GM21529 (cell line): ENCODE measurements around the gene PCDH10.

Experiments
- ATAC-seq: cut with Tn5 transposase; IDR thresholded peaks from one replicate; pipeline ENCODE4 v1.9.1; 2021; ENCODE audit not compliant: unreplicated experiment

The PCDH10 gene

GRCh38 chr4:133149364-133149695, 236 bp downstream of the PCDH10 start:
- no peak for ATAC-seq

GRCh38 chr4:133149932-133150471, 908 bp downstream of the PCDH10 start:
- no peak for ATAC-seq

DNA sequence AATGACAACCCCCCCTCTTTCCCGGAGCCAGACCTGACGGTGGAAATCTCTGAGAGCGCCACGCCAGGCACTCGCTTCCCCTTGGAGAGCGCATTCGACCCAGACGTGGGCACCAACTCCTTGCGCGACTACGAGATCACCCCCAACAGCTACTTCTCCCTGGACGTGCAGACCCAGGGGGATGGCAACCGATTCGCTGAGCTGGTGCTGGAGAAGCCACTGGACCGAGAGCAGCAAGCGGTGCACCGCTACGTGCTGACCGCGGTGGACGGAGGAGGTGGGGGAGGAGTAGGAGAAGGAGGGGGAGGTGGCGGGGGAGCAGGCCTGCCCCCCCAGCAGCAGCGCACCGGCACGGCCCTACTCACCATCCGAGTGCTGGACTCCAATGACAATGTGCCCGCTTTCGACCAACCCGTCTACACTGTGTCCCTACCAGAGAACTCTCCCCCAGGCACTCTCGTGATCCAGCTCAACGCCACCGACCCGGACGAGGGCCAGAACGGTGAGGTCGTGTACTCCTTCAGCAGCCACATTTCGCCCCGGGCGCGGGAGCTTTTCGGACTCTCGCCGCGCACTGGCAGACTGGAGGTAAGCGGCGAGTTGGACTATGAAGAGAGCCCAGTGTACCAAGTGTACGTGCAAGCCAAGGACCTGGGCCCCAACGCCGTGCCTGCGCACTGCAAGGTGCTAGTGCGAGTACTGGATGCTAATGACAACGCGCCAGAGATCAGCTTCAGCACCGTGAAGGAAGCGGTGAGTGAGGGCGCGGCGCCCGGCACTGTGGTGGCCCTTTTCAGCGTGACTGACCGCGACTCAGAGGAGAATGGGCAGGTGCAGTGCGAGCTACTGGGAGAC, 1.6 kb downstream of the PCDH10 start:
- ATAC-seq = no peak

- no peak for ATAC-seq
Observed at GRCh38 chr4:133151341-133151690, 2.2 kb downstream of the PCDH10 start.

DNA sequence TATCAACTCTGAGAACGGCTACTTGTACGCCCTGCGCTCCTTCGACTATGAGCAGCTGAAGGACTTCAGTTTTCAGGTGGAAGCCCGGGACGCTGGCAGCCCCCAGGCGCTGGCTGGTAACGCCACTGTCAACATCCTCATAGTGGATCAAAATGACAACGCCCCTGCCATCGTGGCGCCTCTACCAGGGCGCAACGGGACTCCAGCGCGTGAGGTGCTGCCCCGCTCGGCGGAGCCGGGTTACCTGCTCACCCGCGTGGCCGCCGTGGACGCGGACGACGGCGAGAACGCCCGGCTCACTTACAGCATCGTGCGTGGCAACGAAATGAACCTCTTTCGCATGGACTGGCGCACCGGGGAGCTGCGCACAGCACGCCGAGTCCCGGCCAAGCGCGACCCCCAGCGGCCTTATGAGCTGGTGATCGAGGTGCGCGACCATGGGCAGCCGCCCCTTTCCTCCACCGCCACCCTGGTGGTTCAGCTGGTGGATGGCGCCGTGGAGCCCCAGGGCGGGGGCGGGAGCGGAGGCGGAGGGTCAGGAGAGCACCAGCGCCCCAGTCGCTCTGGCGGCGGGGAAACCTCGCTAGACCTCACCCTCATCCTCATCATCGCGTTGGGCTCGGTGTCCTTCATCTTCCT, 2.7 kb downstream of the PCDH10 start:
- no peak for ATAC-seq

GRCh38 chr4:133152330-133152821, 3.3 kb downstream of the PCDH10 start:
- no peak for ATAC-seq

DNA sequence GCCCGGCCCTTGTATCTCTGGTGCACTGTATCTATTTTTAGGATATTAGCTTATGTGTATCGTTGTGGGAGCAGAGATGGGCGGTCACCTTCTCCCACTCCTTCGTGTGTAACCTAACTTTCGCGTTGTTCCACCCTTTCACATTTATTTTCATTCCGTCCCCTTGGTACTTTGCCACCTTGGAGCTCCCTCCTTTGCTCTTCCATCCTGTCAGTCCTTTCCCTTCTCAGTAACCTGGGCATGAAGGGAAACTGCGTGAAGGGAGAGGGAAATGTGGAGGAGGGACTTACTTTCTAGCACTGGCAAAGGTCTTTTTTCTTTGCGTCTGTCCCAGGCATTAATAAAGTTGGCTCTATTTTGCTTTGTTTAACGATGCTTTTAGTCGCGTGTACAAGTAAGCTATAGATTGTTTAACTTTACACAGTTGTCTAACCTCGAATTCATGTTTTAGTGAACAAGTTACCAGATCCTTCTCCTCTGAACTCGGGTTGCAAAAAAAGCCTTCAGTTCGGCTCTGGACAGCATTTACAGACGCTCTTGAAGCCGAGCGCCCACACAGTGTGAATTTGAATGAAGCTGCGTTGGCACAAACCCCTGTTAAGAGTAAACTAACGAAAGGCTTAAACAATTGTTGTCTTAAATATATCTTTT, 3.9 kb downstream of the PCDH10 start:
- ATAC-seq = no peak

DNA sequence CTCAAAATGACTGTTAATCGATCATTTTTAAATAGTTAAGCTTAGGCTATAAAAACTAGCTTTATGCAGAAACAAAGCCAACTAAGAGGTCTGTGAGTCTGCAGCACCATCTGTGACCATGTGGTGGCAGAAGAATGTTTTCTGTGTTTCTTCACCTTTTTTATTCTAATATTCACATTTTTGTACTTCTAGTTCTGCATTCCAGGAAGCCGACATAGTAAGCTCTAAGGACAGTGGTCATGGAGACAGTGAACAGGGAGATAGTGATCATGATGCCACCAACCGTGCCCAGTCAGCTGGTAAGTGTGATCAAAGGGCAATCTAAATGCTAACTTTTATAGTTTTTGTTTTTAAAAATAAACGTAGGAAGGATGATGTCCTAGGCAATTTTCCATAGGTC, 5.6 kb downstream of the PCDH10 start:
- no peak for ATAC-seq

GRCh38 chr4:133156096-133156495, 7.0 kb downstream of the PCDH10 start:
- ATAC-seq = no peak

GRCh38 chr4:133156556-133156955, 7.5 kb downstream of the PCDH10 start:
- ATAC-seq = no peak

DNA sequence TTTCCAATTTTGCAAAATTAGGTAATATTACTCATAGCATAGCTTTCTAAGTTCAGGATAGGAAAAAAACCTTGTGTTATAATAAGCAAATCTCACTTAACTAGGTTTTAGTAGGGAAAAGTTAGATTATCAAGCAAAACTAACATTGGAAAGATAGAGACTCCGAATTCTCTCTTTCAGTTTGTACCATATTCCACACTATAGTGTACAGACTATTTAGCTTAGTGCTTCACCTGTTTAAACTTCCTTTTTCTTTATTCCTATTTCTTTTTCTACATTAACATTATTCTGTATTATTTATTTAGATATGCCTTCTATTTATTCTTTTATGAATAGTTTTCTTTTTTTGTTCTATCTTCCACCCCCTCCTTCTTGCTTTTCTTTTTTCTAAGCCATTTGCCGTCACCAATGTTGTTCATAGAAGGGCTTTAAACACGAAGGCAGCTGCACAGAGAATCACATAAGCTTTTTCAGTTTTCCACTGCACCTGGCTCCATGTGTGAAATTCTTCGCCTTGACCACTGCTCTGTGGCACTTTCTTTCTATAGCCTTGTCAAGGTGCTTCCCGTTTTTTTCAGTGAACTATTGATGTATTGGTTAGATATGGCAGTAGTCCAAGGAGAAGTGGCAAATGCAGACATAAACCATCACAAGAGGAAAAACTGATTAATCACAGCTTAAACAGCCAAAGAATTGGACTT, 8.5 kb downstream of the PCDH10 start:
- ATAC-seq = no peak

GRCh38 chr4:133160853-133161252, 11.8 kb downstream of the PCDH10 start:
- no peak for ATAC-seq

DNA sequence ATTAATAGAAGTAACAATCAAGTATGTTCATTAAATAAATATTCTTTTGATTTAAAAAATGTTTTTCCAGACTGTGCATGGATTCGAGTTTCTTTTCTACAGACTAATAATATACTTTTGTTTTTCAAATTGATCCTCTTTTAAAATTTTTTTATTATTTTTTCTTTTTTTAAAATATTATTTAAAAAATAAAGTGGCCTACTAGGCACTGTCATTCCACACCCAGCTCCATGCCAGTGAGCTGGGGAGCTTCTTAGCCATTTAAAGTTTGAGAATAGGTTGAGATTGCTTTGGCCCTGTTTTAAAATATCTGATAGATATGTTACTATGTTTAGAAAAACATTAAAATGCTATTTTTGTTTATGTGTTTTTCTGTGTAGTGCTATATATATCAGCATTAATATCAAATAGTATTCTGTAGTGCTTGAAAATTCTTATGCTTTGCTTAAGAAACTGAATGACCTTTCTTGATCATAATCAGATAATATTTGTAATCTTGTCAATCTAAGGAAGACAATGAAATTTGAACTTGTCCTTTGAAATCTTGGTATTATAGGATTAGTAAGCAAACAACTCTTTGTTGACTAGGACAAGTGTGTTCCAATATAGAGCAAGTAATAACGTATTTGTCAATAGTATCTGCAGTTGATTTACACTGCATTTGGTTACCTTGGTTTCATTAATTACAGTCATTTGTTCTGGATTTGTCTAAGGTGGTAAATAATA, 12.6 kb downstream of the PCDH10 start:
- ATAC-seq = no peak

- ATAC-seq = no peak
Observed at GRCh38 chr4:133162941-133163340, 13.8 kb downstream of the PCDH10 start.

DNA sequence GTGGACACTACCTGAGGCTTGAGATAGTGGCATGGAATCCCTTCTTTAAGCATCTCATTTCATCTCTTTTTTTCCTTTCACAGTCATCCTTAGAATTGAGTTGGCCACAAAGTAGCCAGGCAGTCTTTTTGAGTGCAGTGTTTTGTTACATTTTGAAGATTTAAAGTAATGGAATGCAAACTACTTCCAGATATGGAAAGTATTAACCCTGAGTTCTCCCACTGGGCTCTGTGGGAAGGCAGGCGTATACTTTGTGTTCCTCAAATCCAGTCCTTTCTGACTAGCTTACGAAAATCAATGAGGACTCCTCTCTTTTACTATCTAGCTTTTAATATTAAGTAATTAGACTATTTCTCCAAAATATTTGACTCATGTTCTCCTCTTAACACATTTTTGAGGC, 29.9 kb downstream of the PCDH10 start:
- no peak for ATAC-seq

DNA sequence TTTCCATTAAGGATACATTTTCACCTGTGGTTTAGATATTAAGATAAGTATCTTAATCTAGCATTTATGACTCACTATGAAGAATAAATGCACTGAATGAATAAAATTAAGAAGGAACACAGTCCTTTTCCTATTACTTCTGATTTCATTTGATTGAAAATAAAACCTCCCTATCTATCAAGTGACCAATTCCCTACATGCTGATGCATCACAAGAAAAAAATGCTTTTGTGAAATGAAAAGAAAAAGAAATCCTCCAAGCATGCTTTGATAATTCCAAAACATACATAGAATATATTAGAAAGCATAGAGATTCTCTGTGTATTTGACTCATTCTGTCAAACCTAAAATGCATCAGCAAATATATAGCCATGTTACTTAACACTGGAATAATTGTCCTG, 37.1 kb downstream of the PCDH10 start:
- no peak for ATAC-seq

DNA sequence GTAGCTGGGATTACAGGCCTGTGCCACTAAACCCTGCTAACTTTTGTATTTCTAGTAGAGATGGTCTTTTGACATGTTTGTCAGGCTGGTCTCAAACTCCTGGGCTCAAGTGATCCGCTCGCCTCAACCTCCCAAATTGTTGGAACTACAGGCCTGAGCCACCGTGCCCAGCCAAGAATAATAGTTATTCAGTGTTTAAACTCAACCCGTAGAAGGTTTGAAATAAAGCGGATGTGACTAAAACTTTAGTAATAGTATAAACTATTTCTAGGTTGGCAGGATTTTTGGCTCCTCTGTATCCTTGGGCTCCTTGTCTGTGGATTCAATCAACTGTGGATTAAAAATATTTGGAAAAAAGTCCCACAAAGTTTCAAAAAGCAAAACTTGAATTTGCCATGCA, 37.8 kb downstream of the PCDH10 start:
- ATAC-seq = no peak

GRCh38 chr4:133188433-133189146, 39.5 kb downstream of the PCDH10 start:
- no peak for ATAC-seq

GRCh38 chr4:133189147-133189517, 40.0 kb downstream of the PCDH10 start:
- no peak for ATAC-seq

DNA sequence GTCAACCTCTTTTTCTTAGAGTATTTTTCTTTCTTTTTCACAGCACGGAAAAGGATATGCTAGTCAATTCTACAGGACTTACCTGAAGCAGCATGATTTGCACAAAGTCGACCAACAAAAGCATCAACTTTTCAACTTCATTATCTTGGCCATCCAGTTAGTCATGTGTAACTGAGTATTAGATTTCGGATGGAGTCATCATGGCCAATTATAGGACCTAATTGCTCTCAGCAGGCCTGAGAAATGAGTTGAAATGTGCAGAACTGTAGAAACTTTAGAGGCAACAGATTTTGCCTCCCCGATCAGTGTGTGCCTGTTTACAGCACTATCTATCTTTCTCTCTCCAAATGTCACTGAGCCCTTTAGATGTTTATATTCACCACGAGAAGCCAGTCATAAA, 41.0 kb downstream of the PCDH10 start:
- no peak for ATAC-seq
